Activated T-cell treated with anti-CD3 and anti-CD28 coated beads for 1 hour (primary cell): Measurements from ENCODE around the gene APPL2.
"Not testable (repeated sequence)": the region's sequence is repeated elsewhere in the genome, so short reads cannot be mapped to it uniquely, and the experiment has no call there.

Source experiments
- DNase-seq: peaks from one replicate; pipeline ENCODE4 v3.0.0-alpha.2; 2020; ENCODE audit warnings: low read depth

Gene APPL2

GRCh38 chr12:105194947-105195346, 41.0 kb downstream of the APPL2 start:
- no peak for DNase-seq

GRCh38 chr12:105192624-105193225, 43.2 kb downstream of the APPL2 start:
- DNase-seq = no peak

- DNase-seq = no peak
Observed at GRCh38 chr12:105190530-105190929, 45.4 kb downstream of the APPL2 start.

GRCh38 chr12:105189293-105189692, 46.7 kb downstream of the APPL2 start:
- no peak for DNase-seq

GRCh38 chr12:105183976-105184375, 52.0 kb downstream of the APPL2 start:
- DNase-seq = not testable (repeated sequence)

GRCh38 chr12:105183406-105183805, 52.6 kb downstream of the APPL2 start:
- DNase-seq = not testable (repeated sequence)

GRCh38 chr12:105179114-105179513, 56.9 kb downstream of the APPL2 start:
- not testable (repeated sequence) for DNase-seq

- DNase-seq = no peak
Observed at GRCh38 chr12:105177208-105177607, 58.8 kb downstream of the APPL2 start.

GRCh38 chr12:105175397-105175990, 60.5 kb downstream of the APPL2 start:
- DNase-seq = no peak

GRCh38 chr12:105171691-105172436, 64.1 kb downstream of the APPL2 start:
- DNase-seq = no peak

GRCh38 chr12:105170139-105170538, 65.8 kb downstream of the APPL2 start:
- DNase-seq = no peak

- DNase-seq = no peak
Observed at GRCh38 chr12:105168006-105168405, 68.0 kb downstream of the APPL2 start.

- no peak for DNase-seq
Observed at GRCh38 chr12:105167346-105167745, 68.6 kb downstream of the APPL2 start.

GRCh38 chr12:105166736-105167135, 69.2 kb downstream of the APPL2 start:
- no peak for DNase-seq

GRCh38 chr12:105164068-105164467, 71.9 kb downstream of the APPL2 start:
- DNase-seq = no peak

- no peak for DNase-seq
Observed at GRCh38 chr12:105162174-105162573, 73.8 kb downstream of the APPL2 start.

- no peak for DNase-seq
Observed at GRCh38 chr12:105158876-105159275, 77.1 kb downstream of the APPL2 start.

GRCh38 chr12:105157606-105158005, 78.4 kb downstream of the APPL2 start:
- DNase-seq = no peak

- DNase-seq = no peak
Observed at GRCh38 chr12:105156260-105156659, 79.7 kb downstream of the APPL2 start.

GRCh38 chr12:105142259-105142658, 93.7 kb downstream of the APPL2 start:
- no peak for DNase-seq

GRCh38 chr12:105141320-105141922, 94.6 kb downstream of the APPL2 start:
- DNase-seq = no peak

GRCh38 chr12:105138248-105138647, 97.7 kb downstream of the APPL2 start:
- no peak for DNase-seq
